OCI-LY7 (cell line): ENCODE measurements around the gene KIN.
"Not testable (repeated sequence)": the region's sequence is repeated elsewhere in the genome, so short reads cannot be mapped to it uniquely, and the experiment has no call there.

Experiments
- EZH2phosphoT487 ChIP-seq: fragments of 200-600 bp; sonication (generic); IDR thresholded peaks from 2 replicates; pipeline ENCODE4 v1.6.1; 2018; ENCODE audit warnings: low read depth, borderline replicate concordance, mild to moderate bottlenecking, mixed run types, antibody characterized with exemption, low read length, moderate library complexity, mixed read lengths
- TF ChIP-seq, protein P1 (sequence below): fragments of 200-600 bp; sonication (generic); conservative IDR thresholded peaks from 2 replicates; pipeline ENCODE4 v1.5.1; 2014; ENCODE audit warnings: mild to moderate bottlenecking, antibody characterized with exemption, low read length, moderate library complexity, mixed read lengths

DNA sequence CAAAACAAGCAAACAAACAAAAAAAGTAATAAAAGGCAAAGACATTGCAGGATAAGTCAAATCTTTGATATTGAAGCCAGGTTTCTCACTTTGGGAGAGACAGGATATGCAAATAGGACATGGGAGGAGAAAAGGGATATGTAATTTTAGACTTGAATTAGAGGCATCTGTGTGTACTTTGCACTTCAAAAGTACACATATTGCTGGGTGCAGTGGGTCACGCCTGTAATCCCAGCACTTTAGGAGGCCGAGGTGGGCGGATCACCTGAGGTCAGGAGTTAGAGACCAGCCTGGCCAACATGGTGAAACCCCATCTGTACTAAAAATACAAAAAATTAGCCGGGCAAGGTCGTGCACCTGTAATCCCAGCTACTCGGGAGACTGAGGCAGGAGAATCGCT lies 23.9 kb upstream of the KIN start:
- TF ChIP-seq, protein P1, sequence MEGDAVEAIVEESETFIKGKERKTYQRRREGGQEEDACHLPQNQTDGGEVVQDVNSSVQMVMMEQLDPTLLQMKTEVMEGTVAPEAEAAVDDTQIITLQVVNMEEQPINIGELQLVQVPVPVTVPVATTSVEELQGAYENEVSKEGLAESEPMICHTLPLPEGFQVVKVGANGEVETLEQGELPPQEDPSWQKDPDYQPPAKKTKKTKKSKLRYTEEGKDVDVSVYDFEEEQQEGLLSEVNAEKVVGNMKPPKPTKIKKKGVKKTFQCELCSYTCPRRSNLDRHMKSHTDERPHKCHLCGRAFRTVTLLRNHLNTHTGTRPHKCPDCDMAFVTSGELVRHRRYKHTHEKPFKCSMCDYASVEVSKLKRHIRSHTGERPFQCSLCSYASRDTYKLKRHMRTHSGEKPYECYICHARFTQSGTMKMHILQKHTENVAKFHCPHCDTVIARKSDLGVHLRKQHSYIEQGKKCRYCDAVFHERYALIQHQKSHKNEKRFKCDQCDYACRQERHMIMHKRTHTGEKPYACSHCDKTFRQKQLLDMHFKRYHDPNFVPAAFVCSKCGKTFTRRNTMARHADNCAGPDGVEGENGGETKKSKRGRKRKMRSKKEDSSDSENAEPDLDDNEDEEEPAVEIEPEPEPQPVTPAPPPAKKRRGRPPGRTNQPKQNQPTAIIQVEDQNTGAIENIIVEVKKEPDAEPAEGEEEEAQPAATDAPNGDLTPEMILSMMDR: not testable (repeated sequence)
- not testable (repeated sequence) for TF ChIP-seq EZH2phosphoT487
